Naive thymus-derived CD8-positive, alpha-beta T cell (primary cell): ENCODE results near the gene MTG1. TPM values are rescaled to one million over a fixed set of nuclear protein-coding genes. Genes with fewer than 3 reads are reported as not detected.
A peak's percentile ranks its signal among the peaks of the same experiment; 100 is the strongest.

ENCODE experiments used
- ATAC-seq, 2 donors: fragments of 150-1000 bp; cut with Tn5 transposase in 1 of 2; sonication (Bioruptor Pico), chemical (Tn5 transposase) in 1 of 2; 1 replicate in 1 of 2; 2 replicates in 1 of 2; pipeline ENCODE4 v1.10.0; 2021; ENCODE audit warnings: mild to moderate bottlenecking in 2 of 2, moderate library complexity in 2 of 2
- POLR2A ChIA-PET: fragments of 350-600 bp; sonication (Branson Sonifier 250); formaldehyde crosslinking; loops from one replicate; lab custom pipeline; 2021; ENCODE audit warnings: antibody characterized with exemption; lab: Charles Lee
- DNase-seq, 10 donors: peaks; one replicate each; pipeline versions ENCODE4 v3.0.0 to v3.0.0-alpha.2; 2020 to 2022
- H3K27ac Mint-ChIP-seq, 10 donors: one replicate each; pipeline ENCODE4 v1.8.0; 2020 to 2022; ENCODE audit warnings: mild to moderate bottlenecking in 10 of 10, mixed read lengths in 10 of 10, moderate library complexity in 4 of 10, inconsistent platforms in 1 of 10
- H3K27me3 Mint-ChIP-seq, 5 donors: one replicate each; pipeline ENCODE4 v1.8.0; 2021 to 2022; ENCODE audit warnings: mixed read lengths in 5 of 5
- H3K36me3 Mint-ChIP-seq, 3 donors: one replicate each; pipeline ENCODE4 v1.8.0; 2020 to 2022; ENCODE audit warnings: mixed read lengths in 3 of 3, mild to moderate bottlenecking in 2 of 3, inconsistent platforms in 1 of 3
- H3K4me1 Mint-ChIP-seq, 4 donors: one replicate each; pipeline ENCODE4 v1.8.0; 2021 to 2022; ENCODE audit warnings: mixed read lengths in 4 of 4
- H3K4me3 Mint-ChIP-seq, 10 donors: one replicate each; pipeline ENCODE4 v1.8.0; 2020 to 2022; ENCODE audit warnings: mild to moderate bottlenecking in 10 of 10, mixed read lengths in 10 of 10, moderate library complexity in 6 of 10, inconsistent platforms in 1 of 10
- H3K9me3 Mint-ChIP-seq, 9 donors: one replicate each; pipeline ENCODE4 v1.8.0; 2020 to 2022; ENCODE audit warnings: mixed read lengths in 9 of 9, mild to moderate bottlenecking in 3 of 9, inconsistent platforms in 1 of 9, moderate library complexity in 1 of 9
- polyA plus RNA-seq, 3 donors: library from polyadenylated mRNA; unstranded; fragments of 300-500 nt; fragmentation: Illumina TruSeq; gene quantifications; one replicate each; pipeline ENCODE4 v1.2.3, GENCODE V29; 2021
- total RNA-seq, 8 experiments: library from RNA in 2 of 8; stranded (reverse) in 2 of 8; gene quantifications; one replicate each; pipeline ENCODE4 v1.2.3 and lab custom pipeline; 2021 to 2026

MTG1 gene
- total and polyA plus RNA-seq, 5 experiments from 2014 or later = 19.4 to 67.9 (median 37.9) TPM

- Mint-ChIP-seq H3K4me1 (peaks cover 14 to 32% (median 24%) of the 10 kb centered on the region in 4 donors), H3K36me3 (peaks cover 3 to 15% (median 4%) of the 10 kb centered on the region in 3 donors), H3K4me3 (peak overlapping the region in 1 of 10 donors; percentile 55), H3K27me3 (peaks cover 4 to 43% (median 15%) of the 10 kb centered on the region in 5 donors), H3K9me3 (peaks cover 0 to 18% (median 3%) of the 10 kb centered on the region in 9 donors), H3K27ac (peak overlapping the region in 2 of 10 donors; percentile 66 to 71)
- DNase-seq = peak in 1 of 10 donors; percentile 16
- no peak for ATAC-seq
- POLR2A ChIA-PET = no interaction called here
Measured at GRCh38 chr10:133441780-133442179, 47.8 kb downstream of the MTG1 start.

- H3K4me3 Mint-ChIP-seq = peak overlapping the region in 4 of 10 donors; percentile 8 to 55 (median 36)
- peaks cover 6 to 9% (median 8%) of the 10 kb centered on the region in 3 donors for H3K36me3 Mint-ChIP-seq
- ATAC-seq (no peak), DNase-seq (no peak)
- H3K4me1 Mint-ChIP-seq = peaks cover 14 to 32% (median 24%) of the 10 kb centered on the region in 4 donors
- H3K27ac Mint-ChIP-seq = peak overlapping the region in 3 of 10 donors; percentile 20 to 71 (median 57)
- peaks cover 1 to 24% (median 9%) of the 10 kb centered on the region in 9 donors for H3K9me3 Mint-ChIP-seq
- POLR2A ChIA-PET = no interaction called here
- H3K27me3 Mint-ChIP-seq = peaks cover 3 to 40% (median 14%) of the 10 kb centered on the region in 5 donors
Measured at GRCh38 chr10:133442191-133442966, 48.4 kb downstream of the MTG1 start.

GRCh38 chr10:133442967-133443924, 49.3 kb downstream of the MTG1 start:
- Mint-ChIP-seq H3K27me3 (peaks cover 2 to 33% (median 14%) of the 10 kb centered on the region in 5 donors), H3K27ac (peak overlapping the region in 4 of 10 donors; percentile 20 to 71 (median 38)), H3K4me3 (peak overlapping the region in 2 of 10 donors; percentile 8 to 30), H3K9me3 (peaks cover 10 to 32% (median 18%) of the 10 kb centered on the region in 9 donors), H3K36me3 (peaks cover 13 to 17% (median 16%) of the 10 kb centered on the region in 3 donors), H3K4me1 (peaks cover 14 to 27% (median 22%) of the 10 kb centered on the region in 4 donors)
- ATAC-seq (no peak), DNase-seq (no peak)
- POLR2A ChIA-PET = no interaction called here

GRCh38 chr10:133444342-133445267, 50.6 kb downstream of the MTG1 start:
- H3K27me3 Mint-ChIP-seq = peaks cover 0 to 23% (median 9%) of the 10 kb centered on the region in 5 donors
- H3K4me1 Mint-ChIP-seq = peaks cover 11 to 19% (median 15%) of the 10 kb centered on the region in 4 donors
- no peak overlapping the region for H3K27ac Mint-ChIP-seq
- peaks cover 17 to 29% (median 18%) of the 10 kb centered on the region in 3 donors for H3K36me3 Mint-ChIP-seq
- peak overlapping the region in 2 of 10 donors; percentile 15 to 46 for H3K4me3 Mint-ChIP-seq
- POLR2A ChIA-PET = no interaction called here
- peaks cover 11 to 45% (median 28%) of the 10 kb centered on the region in 9 donors for H3K9me3 Mint-ChIP-seq
- ATAC-seq = no peak
- no peak for DNase-seq

GRCh38 chr10:133445268-133445732, 51.3 kb downstream of the MTG1 start:
- no peak for DNase-seq

GRCh38 chr10:133445751-133446708, 52.1 kb downstream of the MTG1 start:
- H3K9me3 Mint-ChIP-seq = peaks cover 11 to 52% (median 28%) of the 10 kb centered on the region in 9 donors
- POLR2A ChIA-PET = no interaction called here

More at GRCh38 chr10:133445268-133445732, 51.3 kb downstream of the MTG1 start:
- Mint-ChIP-seq H3K4me3 (peak overlapping the region in 1 of 10 donors; percentile 46), H3K4me1 (peaks cover 11 to 19% (median 15%) of the 10 kb centered on the region in 4 donors), H3K27ac (no peak overlapping the region), H3K27me3 (peaks cover 0 to 23% (median 9%) of the 10 kb centered on the region in 5 donors), H3K9me3 (peaks cover 11 to 46% (median 28%) of the 10 kb centered on the region in 9 donors), H3K36me3 (peaks cover 17 to 29% (median 18%) of the 10 kb centered on the region in 3 donors)
- POLR2A ChIA-PET = no interaction called here
- ATAC-seq = no peak

GRCh38 chr10:133446979-133447378, 53.0 kb downstream of the MTG1 start:
- POLR2A ChIA-PET = no interaction called here
- no peak for ATAC-seq
- peaks cover 0 to 23% (median 9%) of the 10 kb centered on the region in 5 donors for H3K27me3 Mint-ChIP-seq
- peaks cover 11 to 52% (median 28%) of the 10 kb centered on the region in 9 donors for H3K9me3 Mint-ChIP-seq
- H3K4me1 Mint-ChIP-seq = peaks cover 9 to 13% (median 13%) of the 10 kb centered on the region in 4 donors
- peaks cover 17 to 29% (median 18%) of the 10 kb centered on the region in 3 donors for H3K36me3 Mint-ChIP-seq
- no peak overlapping the region for H3K4me3 Mint-ChIP-seq
- no peak overlapping the region for H3K27ac Mint-ChIP-seq
- DNase-seq = no peak

More at GRCh38 chr10:133445751-133446708, 52.1 kb downstream of the MTG1 start:
- Mint-ChIP-seq H3K36me3 (peaks cover 17 to 29% (median 18%) of the 10 kb centered on the region in 3 donors), H3K27ac (no peak overlapping the region), H3K4me1 (peaks cover 11 to 19% (median 15%) of the 10 kb centered on the region in 4 donors), H3K4me3 (peak overlapping the region in 1 of 10 donors; percentile 19), H3K27me3 (peaks cover 0 to 23% (median 9%) of the 10 kb centered on the region in 5 donors)
- DNase-seq (no peak), ATAC-seq (no peak)

- Mint-ChIP-seq H3K4me3 (no peak overlapping the region), H3K4me1 (peaks cover 0 to 4% (median 2%) of the 10 kb centered on the region in 4 donors), H3K36me3 (peaks cover 11 to 29% (median 18%) of the 10 kb centered on the region in 3 donors), H3K9me3 (peaks cover 11 to 50% (median 28%) of the 10 kb centered on the region in 9 donors), H3K27ac (no peak overlapping the region), H3K27me3 (peaks cover 0 to 16% (median 9%) of the 10 kb centered on the region in 5 donors)
- no peak for ATAC-seq
- no peak for DNase-seq
- POLR2A ChIA-PET = interaction anchor here (0.6 kb wide), 1 partner anchor 234 kb away, joined by 3 read pairs; no protein-coding TSS in a partner anchor
Measured at GRCh38 chr10:133448120-133448519, 54.2 kb downstream of the MTG1 start.

GRCh38 chr10:133451346-133451745, 57.4 kb downstream of the MTG1 start:
- Mint-ChIP-seq H3K27me3 (peaks cover 0 to 10% (median 0%) of the 10 kb centered on the region in 5 donors), H3K36me3 (peaks cover 8 to 29% (median 18%) of the 10 kb centered on the region in 3 donors), H3K27ac (no peak overlapping the region), H3K4me3 (no peak overlapping the region), H3K4me1 (no peaks in the 10 kb centered on the region), H3K9me3 (peaks cover 11 to 35% (median 27%) of the 10 kb centered on the region in 9 donors)
- POLR2A ChIA-PET = no interaction called here
- ATAC-seq (no peak), DNase-seq (no peak)

- POLR2A ChIA-PET = no interaction called here
- no peak for ATAC-seq
- no peak overlapping the region for H3K27ac Mint-ChIP-seq
- no peak overlapping the region for H3K4me3 Mint-ChIP-seq
- peaks cover 0 to 7% (median 0%) of the 10 kb centered on the region in 5 donors for H3K27me3 Mint-ChIP-seq
- DNase-seq = no peak
- H3K36me3 Mint-ChIP-seq = peaks cover 7 to 21% (median 12%) of the 10 kb centered on the region in 3 donors
- peaks cover 7 to 27% (median 20%) of the 10 kb centered on the region in 9 donors for H3K9me3 Mint-ChIP-seq
- no peaks in the 10 kb centered on the region for H3K4me1 Mint-ChIP-seq
Measured at GRCh38 chr10:133452453-133452852, 58.5 kb downstream of the MTG1 start.
